ENCODE data around the gene ABCC1. TPM values are rescaled to one million over a fixed set of nuclear protein-coding genes. Genes with fewer than 3 reads are reported as not detected.

The ABCC1 gene
- total RNA-seq, 1 experiment from 2014 or later, result 139 TPM

- no peak overlapping the region for H3K27ac ChIP-seq
- DNase-seq, result peak; percentile 38 to 43
- no peaks in the 10 kb centered on the region for H3K27me3 ChIP-seq (ENCODE audit: insufficient read depth, low read depth)
- no peak overlapping the region for H3K4me3 ChIP-seq
- CTCF ChIA-PET, result no interaction called here
- no TSS peak for BruUV-seq (replicated peaks)
- H4K20me1 ChIP-seq (ENCODE audit: insufficient read depth), result no peaks in the 10 kb centered on the region
- intact Hi-C loops (cut with micrococcal nuclease; ENCODE audit: unreplicated experiment), result no loop called here
- peaks cover 25% of the 10 kb centered on the region for H3K79me2 ChIP-seq (ENCODE audit: low read depth)
- no peaks in the 10 kb centered on the region for H3K9me2 ChIP-seq (ENCODE audit: insufficient read depth)
- TF ChIP-seq EZH2 (IDR thresholded peaks at IDR 0.05; ENCODE audit: low read depth) (no peak), CTCF (conservative IDR thresholded peaks at IDR 0.05) (no peak)
- H3K36me3 ChIP-seq (ENCODE audit: low read depth), result peaks cover 50% of the 10 kb centered on the region
- POLR2A ChIA-PET (ENCODE audit: unreplicated experiment), result interaction anchor here (0.6 kb wide), 1 partner anchor 38 kb away, joined by 4 read pairs; no protein-coding TSS in a partner anchor
- peaks cover 26% of the 10 kb centered on the region; the same call in 1 of the 2 replicates for H3F3A ChIP-seq (ENCODE audit: insufficient read depth, low read depth)
- no peak overlapping the region for H3K4me2 ChIP-seq
- H2AFZ ChIP-seq, result no peak overlapping the region
- H3K9me3 ChIP-seq (ENCODE audit: insufficient read depth, low read depth), result no peaks in the 10 kb centered on the region
- H3K4me1 ChIP-seq (replicated peaks; ENCODE audit: insufficient read depth), result no peaks in the 10 kb centered on the region; the same call in 1 of the 2 replicates
Observed at GRCh38 chr16:16036359-16036792, 87.0 kb downstream of the ABCC1 start.

GRCh38 chr16:16037521-16037920 is 88.1 kb downstream of the ABCC1 start:
- no TSS peak for BruUV-seq (replicated peaks)
- TF ChIP-seq EZH2 (IDR thresholded peaks at IDR 0.05; ENCODE audit: low read depth) (no peak), CTCF (conservative IDR thresholded peaks at IDR 0.05) (no peak)
- intact Hi-C loops (cut with micrococcal nuclease; ENCODE audit: unreplicated experiment), result no loop called here
- no peak overlapping the region for H3K4me3 ChIP-seq
- ChIA-PET CTCF (no interaction called here), POLR2A (ENCODE audit: unreplicated experiment) (no interaction called here)
- DNase-seq, result no peak
- peaks cover 20% of the 10 kb centered on the region for H3K79me2 ChIP-seq (ENCODE audit: low read depth)
- no peaks in the 10 kb centered on the region; the same call in 1 of the 2 replicates for H3K4me1 ChIP-seq (replicated peaks; ENCODE audit: insufficient read depth)
- no peak overlapping the region for H2AFZ ChIP-seq
- no peaks in the 10 kb centered on the region for H3K27me3 ChIP-seq (ENCODE audit: insufficient read depth, low read depth)
- no peaks in the 10 kb centered on the region for H3K9me2 ChIP-seq (ENCODE audit: insufficient read depth)
- no peaks in the 10 kb centered on the region for H4K20me1 ChIP-seq (ENCODE audit: insufficient read depth)
- no peaks in the 10 kb centered on the region for H3K9me3 ChIP-seq (ENCODE audit: insufficient read depth, low read depth)
- peaks cover 30% of the 10 kb centered on the region; the same call in 1 of the 2 replicates for H3F3A ChIP-seq (ENCODE audit: insufficient read depth, low read depth)
- peaks cover 41% of the 10 kb centered on the region for H3K36me3 ChIP-seq (ENCODE audit: low read depth)
- H3K4me2 ChIP-seq, result no peak overlapping the region
- no peak overlapping the region for H3K27ac ChIP-seq

- Histone ChIP-seq H3K4me3 (no peak overlapping the region), H3K4me1 (replicated peaks; ENCODE audit: insufficient read depth) (no peaks in the 10 kb centered on the region; the same call in 1 of the 2 replicates), H3K9me3 (ENCODE audit: insufficient read depth, low read depth) (no peaks in the 10 kb centered on the region), H2AFZ (no peak overlapping the region), H3K27ac (no peak overlapping the region), H3K36me3 (ENCODE audit: low read depth) (peaks cover 37% of the 10 kb centered on the region), H3K9me2 (ENCODE audit: insufficient read depth) (no peaks in the 10 kb centered on the region), H3K79me2 (ENCODE audit: low read depth) (peaks cover 15% of the 10 kb centered on the region), H3K4me2 (no peak overlapping the region), H3K27me3 (ENCODE audit: insufficient read depth, low read depth) (no peaks in the 10 kb centered on the region), H3F3A (ENCODE audit: insufficient read depth, low read depth) (peaks cover 29% of the 10 kb centered on the region; the same call in 1 of the 2 replicates), H4K20me1 (ENCODE audit: insufficient read depth) (no peaks in the 10 kb centered on the region)
- BruUV-seq (replicated peaks), result no TSS peak
- ChIA-PET CTCF (no interaction called here), POLR2A (ENCODE audit: unreplicated experiment) (interaction anchor here (0.7 kb wide), 1 partner anchor 36 kb away, joined by 7 read pairs; no protein-coding TSS in a partner anchor)
- intact Hi-C loops (cut with micrococcal nuclease; ENCODE audit: unreplicated experiment), result no loop called here
- no peak for DNase-seq
- TF ChIP-seq CTCF (conservative IDR thresholded peaks at IDR 0.05) (no peak), EZH2 (IDR thresholded peaks at IDR 0.05; ENCODE audit: low read depth) (no peak)
Observed at GRCh38 chr16:16037970-16038369, 88.6 kb downstream of the ABCC1 start.
